Measurements from ENCODE around the gene SPI1.
"Not testable (repeated sequence)": the region's sequence is repeated elsewhere in the genome, so short reads cannot be mapped to it uniquely, and the experiment has no call there.

Gene SPI1

GRCh38 chr11:47337229-47337924 lies 41.0 kb downstream of the SPI1 start:
- DNase-seq: no peak

- no peak for DNase-seq
These were observed 41.8 kb downstream of the SPI1 start for GRCh38 chr11:47336595-47336994.

- DNase-seq: no peak
These were observed 42.6 kb downstream of the SPI1 start for GRCh38 chr11:47335733-47336132.

- not testable (repeated sequence) for DNase-seq
These were observed 43.5 kb downstream of the SPI1 start for GRCh38 chr11:47334699-47335411.

- no peak for DNase-seq
These were observed 44.4 kb downstream of the SPI1 start for GRCh38 chr11:47333886-47334443.

- DNase-seq: no peak
These were observed 44.9 kb downstream of the SPI1 start for GRCh38 chr11:47333526-47333845.

- DNase-seq: no peak
These were observed 45.4 kb downstream of the SPI1 start for GRCh38 chr11:47332791-47333525.

- no peak for DNase-seq
These were observed 46.0 kb downstream of the SPI1 start for GRCh38 chr11:47332303-47332711.

- DNase-seq: no peak
These were observed 46.7 kb downstream of the SPI1 start for GRCh38 chr11:47331454-47332302.

- DNase-seq: no peak
These were observed 48.1 kb downstream of the SPI1 start for GRCh38 chr11:47329987-47330931.

- DNase-seq: no peak
These were observed 48.8 kb downstream of the SPI1 start for GRCh38 chr11:47329431-47329986.

- no peak for DNase-seq
These were observed 49.6 kb downstream of the SPI1 start for GRCh38 chr11:47328449-47329390.

GRCh38 chr11:47327949-47328348 lies 50.4 kb downstream of the SPI1 start:
- DNase-seq: no peak

GRCh38 chr11:47327025-47327424 lies 51.3 kb downstream of the SPI1 start:
- DNase-seq: no peak

- no peak for DNase-seq
These were observed 52.1 kb downstream of the SPI1 start for GRCh38 chr11:47326198-47326597.

- DNase-seq: no peak
These were observed 52.9 kb downstream of the SPI1 start for GRCh38 chr11:47325271-47326041.

- no peak for DNase-seq
These were observed 53.8 kb downstream of the SPI1 start for GRCh38 chr11:47324520-47324919.

GRCh38 chr11:47318166-47318565 lies 60.2 kb downstream of the SPI1 start:
- no peak for DNase-seq
